GM06990 (cell line): ENCODE data around the gene HIPK2.

Experiments used
- DNase-seq: peaks from one replicate; pipeline ENCODE4 v3.0.0-alpha.2; 2011; ENCODE audit not compliant: insufficient read length; ENCODE audit errors: extremely low read depth
- H3K27me3 ChIP-seq: replicated peaks from 2 replicates; pipeline ENCODE4 v1.6.0; 2011; ENCODE audit warnings: low read length; ENCODE audit not compliant: control insufficient read depth, insufficient read depth
- H3K36me3 ChIP-seq: 2 replicates; pipeline ENCODE4 v1.5.1; 2011; ENCODE audit warnings: low read length; ENCODE audit not compliant: control insufficient read depth, insufficient read depth
- H3K4me3 ChIP-seq: replicated peaks from 2 replicates; pipeline ENCODE4 v1.5.1; 2011; ENCODE audit warnings: low read depth, mild to moderate bottlenecking, control low read depth, low read length
- CTCF ChIP-seq: IDR thresholded peaks from 2 replicates; pipeline ENCODE4 v1.5.1; 2011; ENCODE audit warnings: low read length, control low read depth, mild to moderate bottlenecking, inconsistent platforms; ENCODE audit not compliant: insufficient read depth, poor library complexity, severe bottlenecking

The HIPK2 gene

GRCh38 chr7:139741789-139742344 is 35.9 kb downstream of the HIPK2 start:
- DNase-seq = no peak
- peaks cover 8% of the 10 kb centered on the region for H3K36me3 ChIP-seq

GRCh38 chr7:139741239-139741638 is 36.6 kb downstream of the HIPK2 start:
- no peaks in the 10 kb centered on the region for H3K27me3 ChIP-seq
- no peak overlapping the region for H3K4me3 ChIP-seq
- TF ChIP-seq CTCF = no peak
- no peak for DNase-seq
- peaks cover 10% of the 10 kb centered on the region for H3K36me3 ChIP-seq

More at GRCh38 chr7:139741789-139742344, 35.9 kb downstream of the HIPK2 start:
- Histone ChIP-seq H3K27me3 (no peaks in the 10 kb centered on the region), H3K4me3 (no peak overlapping the region)
- no peak for TF ChIP-seq CTCF

GRCh38 chr7:139739863-139740597 is 37.8 kb downstream of the HIPK2 start:
- no peak for DNase-seq
- no peak for TF ChIP-seq CTCF
- Histone ChIP-seq H3K27me3 (no peaks in the 10 kb centered on the region), H3K4me3 (no peak overlapping the region), H3K36me3 (peaks cover 12% of the 10 kb centered on the region)

GRCh38 chr7:139738772-139739171 is 39.0 kb downstream of the HIPK2 start:
- no peak for TF ChIP-seq CTCF
- H3K36me3 ChIP-seq = peaks cover 12% of the 10 kb centered on the region
- no peak for DNase-seq
- H3K4me3 ChIP-seq = no peak overlapping the region
- no peaks in the 10 kb centered on the region for H3K27me3 ChIP-seq

GRCh38 chr7:139738101-139738489 is 39.7 kb downstream of the HIPK2 start:
- no peaks in the 10 kb centered on the region for H3K27me3 ChIP-seq
- TF ChIP-seq CTCF = no peak
- H3K36me3 ChIP-seq = peaks cover 12% of the 10 kb centered on the region
- H3K4me3 ChIP-seq = no peak overlapping the region
- no peak for DNase-seq
